ENCODE measurements around the gene AVPR1A. TPM values are rescaled to one million over a fixed set of nuclear protein-coding genes. Genes with fewer than 3 reads are reported as not detected.

AVPR1A gene
- total RNA-seq, 1 donor from 2014 or later: 1.9 TPM

GRCh38 chr12:63095369-63095980, 55.5 kb downstream of the AVPR1A start:
- no peak for DNase-seq (ENCODE audit: low spot score)

- DNase-seq (ENCODE audit: low spot score): no peak
These were observed 57.3 kb downstream of the AVPR1A start for GRCh38 chr12:63093711-63094110.

- no peak for DNase-seq (ENCODE audit: low spot score)
These were observed 57.9 kb downstream of the AVPR1A start for GRCh38 chr12:63093084-63093483.

Other genes starting within 250 kb of the AVPR1A start
- 1.9 TPM for gene PPM1H, start 216.1 kb downstream of the AVPR1A start, total RNA-seq (ENCODE audit: insufficient read depth, low replicate concordance)